T-helper 1 cell treated with Interleukin-12 subunit alpha and Interleukin-12 subunit beta and Interleukin-4 antibody, amounts not matched to agents 30 μg/mL and 1 μg/mL, for 36 hours (primary cell): Measurements from ENCODE around the gene RNF126.
A peak's percentile ranks its signal among the peaks of the same experiment; 100 is the strongest.
"Not testable (repeated sequence)": the region's sequence is repeated elsewhere in the genome, so short reads cannot be mapped to it uniquely, and the experiment has no call there.

Experiments used
- H3K27ac Mint-ChIP-seq: one replicate; pipeline ENCODE4 v1.8.0; 2021; ENCODE audit warnings: mild to moderate bottlenecking, mixed read lengths
- H3K27me3 Mint-ChIP-seq: one replicate; pipeline ENCODE4 v1.8.0; 2021; ENCODE audit warnings: low read depth, mixed read lengths
- H3K36me3 Mint-ChIP-seq: one replicate; pipeline ENCODE4 v1.8.0; 2021; ENCODE audit warnings: low read depth, mixed read lengths
- H3K4me1 Mint-ChIP-seq: one replicate; pipeline ENCODE4 v1.8.0; 2021; ENCODE audit warnings: low read depth, mixed read lengths
- H3K4me3 Mint-ChIP-seq: one replicate; pipeline ENCODE4 v1.8.0; 2021; ENCODE audit warnings: mild to moderate bottlenecking, moderate library complexity, mixed read lengths
- H3K9me3 Mint-ChIP-seq: one replicate; pipeline ENCODE4 v1.8.0; 2021; ENCODE audit warnings: mixed read lengths

RNF126 gene

DNA sequence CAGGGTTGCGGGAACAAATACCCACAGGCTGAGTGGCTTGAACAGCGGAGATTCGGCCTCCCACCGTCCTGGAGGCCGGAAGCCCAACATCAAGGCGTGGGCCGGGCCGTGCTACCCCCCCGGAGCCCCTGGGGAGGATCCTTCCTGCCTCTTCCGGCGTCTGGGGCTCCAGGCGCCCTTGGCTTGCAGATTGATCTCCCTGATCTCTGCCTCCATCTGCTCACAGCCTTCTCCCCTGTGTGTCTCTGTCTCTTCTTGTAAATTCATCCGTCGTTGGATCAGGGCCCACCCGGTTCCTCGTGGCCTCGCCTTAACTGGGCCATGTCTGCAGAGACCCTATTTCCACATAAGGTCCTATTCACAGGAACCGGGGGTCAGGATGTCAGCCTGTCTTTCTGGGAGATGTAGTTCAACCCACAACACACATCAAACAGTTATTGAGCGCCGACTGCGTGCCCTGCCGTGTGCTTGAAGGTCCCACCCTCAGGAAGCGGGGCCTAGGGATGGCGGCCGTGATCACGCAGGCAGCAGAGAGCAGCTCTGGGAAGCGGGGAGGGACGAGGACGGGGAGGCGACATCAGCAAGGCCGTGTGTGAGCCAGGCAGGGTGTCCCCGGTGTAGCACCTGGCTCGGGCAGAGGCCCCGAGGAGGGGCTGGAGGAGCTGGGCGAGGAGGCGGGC is 52.1 kb downstream of the RNF126 start:
- Mint-ChIP-seq H3K36me3 (peaks cover 11% of the 10 kb centered on the region), H3K27me3 (peaks cover 4% of the 10 kb centered on the region), H3K27ac (peak overlapping the region; percentile 96), H3K9me3 (no peaks in the 10 kb centered on the region), H3K4me3 (peak overlapping the region; percentile 93), H3K4me1 (peaks cover 9% of the 10 kb centered on the region)

DNA sequence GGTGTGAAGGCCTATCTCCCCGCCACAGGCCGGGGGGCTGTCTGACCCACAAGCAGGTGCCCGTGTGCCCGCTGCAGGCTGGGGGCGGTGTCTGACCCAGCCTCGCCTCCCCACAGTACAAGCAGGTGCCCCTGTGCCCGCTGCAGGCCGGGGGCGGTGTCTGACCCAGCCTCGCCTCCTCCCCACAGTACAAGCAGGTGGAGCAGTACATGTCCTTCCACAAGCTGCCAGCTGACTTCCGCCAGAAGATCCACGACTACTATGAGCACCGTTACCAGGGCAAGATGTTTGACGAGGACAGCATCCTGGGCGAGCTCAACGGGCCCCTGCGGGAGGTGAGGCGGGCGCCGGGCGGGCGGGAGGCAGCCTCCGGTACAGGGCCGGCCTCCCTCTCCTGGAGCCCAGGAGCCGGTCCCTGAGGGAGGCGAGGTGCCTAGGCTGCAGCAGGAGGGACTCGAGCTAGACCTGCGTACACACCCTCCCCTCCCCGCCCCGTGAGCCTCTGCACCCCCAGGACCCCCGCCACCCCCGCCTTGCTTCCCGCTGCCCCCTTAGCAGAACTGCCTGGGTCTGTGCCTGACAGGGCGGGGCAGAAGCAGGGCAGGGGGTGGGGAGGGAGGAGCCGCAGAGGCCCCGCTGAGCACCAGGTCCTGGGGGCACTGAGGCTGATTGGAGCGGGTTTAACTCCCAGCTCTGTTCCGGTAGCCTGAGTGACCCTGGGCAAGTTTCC is 52.8 kb downstream of the RNF126 start:
- peaks cover 7% of the 10 kb centered on the region for H3K36me3 Mint-ChIP-seq
- H3K4me1 Mint-ChIP-seq: peaks cover 5% of the 10 kb centered on the region
- H3K27ac Mint-ChIP-seq: peak overlapping the region; percentile 96
- no peaks in the 10 kb centered on the region for H3K9me3 Mint-ChIP-seq
- H3K27me3 Mint-ChIP-seq: no peaks in the 10 kb centered on the region
- peak overlapping the region; percentile 93 for H3K4me3 Mint-ChIP-seq

DNA sequence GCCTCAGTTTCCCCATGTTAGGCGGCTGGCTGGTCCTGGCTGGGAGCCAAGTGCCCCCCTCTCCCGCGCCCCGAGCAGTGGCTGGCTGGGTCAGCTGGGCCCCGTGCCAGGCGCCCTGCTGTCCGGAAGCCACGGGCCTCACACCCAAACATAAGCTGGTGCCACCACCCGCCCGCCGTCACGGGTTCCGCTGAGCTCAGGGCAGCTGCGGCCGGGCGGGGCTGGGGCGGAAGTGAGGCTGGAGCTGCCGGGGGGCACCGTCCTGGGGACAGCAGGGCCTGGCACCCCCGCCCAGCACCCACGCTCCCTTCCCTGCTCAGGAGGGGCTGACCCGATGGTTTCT is 54.0 kb downstream of the RNF126 start:
- H3K4me3 Mint-ChIP-seq: no peak overlapping the region
- no peaks in the 10 kb centered on the region for H3K9me3 Mint-ChIP-seq
- peaks cover 5% of the 10 kb centered on the region for H3K4me1 Mint-ChIP-seq
- no peak overlapping the region for H3K27ac Mint-ChIP-seq
- H3K27me3 Mint-ChIP-seq: no peaks in the 10 kb centered on the region
- H3K36me3 Mint-ChIP-seq: peaks cover 2% of the 10 kb centered on the region

DNA sequence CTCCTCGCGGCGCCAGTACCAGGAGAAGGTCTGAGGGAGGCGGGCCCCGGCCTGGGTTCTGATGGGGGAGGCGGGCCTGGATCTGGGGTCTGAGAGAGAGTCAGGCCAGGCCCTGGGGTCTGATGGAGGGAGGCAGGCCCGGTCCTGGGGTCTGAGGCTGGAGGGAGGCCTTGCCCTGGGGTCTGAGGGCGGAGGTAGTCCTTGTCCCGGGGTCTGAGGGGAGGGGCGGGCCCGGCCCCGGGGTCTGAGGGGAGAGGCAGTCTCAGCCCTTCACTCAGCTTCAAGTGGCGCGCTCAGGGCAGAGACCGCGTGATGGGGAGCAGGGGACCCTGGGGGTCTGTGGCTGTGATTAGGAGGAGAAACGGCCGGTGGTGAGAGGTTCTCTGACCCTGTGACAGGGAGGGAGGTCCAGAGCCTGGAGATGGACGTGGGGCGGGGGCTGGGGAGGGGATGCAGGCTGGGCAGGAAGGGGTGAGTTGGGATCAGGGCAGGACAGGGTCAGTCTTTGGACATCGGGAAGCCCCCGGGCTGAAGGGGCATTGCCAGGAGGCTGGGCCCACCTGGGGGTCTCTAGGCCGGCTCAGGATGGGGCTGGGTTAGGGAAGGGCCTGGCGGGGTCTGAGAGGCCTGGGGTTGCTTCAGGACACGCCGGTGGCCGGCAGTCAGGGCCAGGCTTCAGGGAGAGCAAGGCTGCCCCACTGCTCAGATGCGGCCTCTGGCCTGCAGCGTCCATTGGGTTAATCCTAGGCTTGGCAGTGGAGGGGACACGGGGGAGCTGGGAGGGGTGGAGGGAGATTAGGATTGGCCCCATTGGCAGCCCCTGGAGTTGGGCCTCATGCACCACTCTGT is 54.6 kb downstream of the RNF126 start:
- no peak overlapping the region for H3K4me3 Mint-ChIP-seq
- no peak overlapping the region for H3K27ac Mint-ChIP-seq
- H3K27me3 Mint-ChIP-seq: no peaks in the 10 kb centered on the region
- no peaks in the 10 kb centered on the region for H3K9me3 Mint-ChIP-seq
- peaks cover 2% of the 10 kb centered on the region for H3K36me3 Mint-ChIP-seq
- H3K4me1 Mint-ChIP-seq: peaks cover 5% of the 10 kb centered on the region

DNA sequence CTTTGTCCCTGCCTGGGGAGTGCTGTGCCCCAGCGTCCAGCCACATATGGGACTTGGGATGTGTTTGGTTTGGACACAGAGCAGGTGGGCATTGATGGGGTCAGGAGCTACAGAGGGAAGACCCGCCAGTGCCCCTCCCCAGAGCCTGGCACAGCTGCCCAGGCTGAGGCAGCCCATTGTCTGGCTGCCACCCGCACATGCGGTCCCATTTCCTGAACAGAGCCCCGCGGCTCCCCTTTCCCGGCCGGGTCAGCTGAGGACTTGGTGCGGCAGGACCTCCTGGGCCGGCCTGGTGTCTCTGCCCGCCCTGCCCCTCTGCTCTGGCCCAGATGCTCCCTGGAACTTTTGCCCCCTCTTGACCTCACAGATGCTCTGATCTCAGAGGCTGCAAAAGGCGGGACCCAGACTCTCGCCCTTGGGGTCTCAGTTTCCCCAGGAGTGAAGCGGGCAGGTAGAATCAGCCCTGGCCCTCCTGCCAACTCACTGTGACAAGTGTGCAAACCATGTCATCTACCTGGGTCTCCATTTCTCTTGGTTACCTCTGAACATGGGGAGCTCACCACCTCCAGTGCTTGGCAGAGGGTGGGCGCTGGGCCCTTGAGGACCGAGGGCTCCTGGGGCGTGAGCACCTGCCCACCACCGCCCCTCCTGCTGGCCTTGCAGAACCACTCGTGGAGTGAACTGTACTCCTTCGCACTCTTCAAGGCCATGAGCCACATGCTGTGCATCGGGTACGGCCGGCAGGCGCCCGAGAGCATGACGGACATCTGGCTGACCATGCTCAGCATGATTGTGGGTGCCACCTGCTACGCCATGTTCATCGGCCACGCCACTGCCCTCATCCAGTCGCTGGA is 55.5 kb downstream of the RNF126 start:
- Mint-ChIP-seq H3K27me3 (no peaks in the 10 kb centered on the region), H3K4me3 (no peak overlapping the region), H3K9me3 (no peaks in the 10 kb centered on the region), H3K36me3 (peaks cover 2% of the 10 kb centered on the region), H3K4me1 (peaks cover 5% of the 10 kb centered on the region), H3K27ac (no peak overlapping the region)

DNA sequence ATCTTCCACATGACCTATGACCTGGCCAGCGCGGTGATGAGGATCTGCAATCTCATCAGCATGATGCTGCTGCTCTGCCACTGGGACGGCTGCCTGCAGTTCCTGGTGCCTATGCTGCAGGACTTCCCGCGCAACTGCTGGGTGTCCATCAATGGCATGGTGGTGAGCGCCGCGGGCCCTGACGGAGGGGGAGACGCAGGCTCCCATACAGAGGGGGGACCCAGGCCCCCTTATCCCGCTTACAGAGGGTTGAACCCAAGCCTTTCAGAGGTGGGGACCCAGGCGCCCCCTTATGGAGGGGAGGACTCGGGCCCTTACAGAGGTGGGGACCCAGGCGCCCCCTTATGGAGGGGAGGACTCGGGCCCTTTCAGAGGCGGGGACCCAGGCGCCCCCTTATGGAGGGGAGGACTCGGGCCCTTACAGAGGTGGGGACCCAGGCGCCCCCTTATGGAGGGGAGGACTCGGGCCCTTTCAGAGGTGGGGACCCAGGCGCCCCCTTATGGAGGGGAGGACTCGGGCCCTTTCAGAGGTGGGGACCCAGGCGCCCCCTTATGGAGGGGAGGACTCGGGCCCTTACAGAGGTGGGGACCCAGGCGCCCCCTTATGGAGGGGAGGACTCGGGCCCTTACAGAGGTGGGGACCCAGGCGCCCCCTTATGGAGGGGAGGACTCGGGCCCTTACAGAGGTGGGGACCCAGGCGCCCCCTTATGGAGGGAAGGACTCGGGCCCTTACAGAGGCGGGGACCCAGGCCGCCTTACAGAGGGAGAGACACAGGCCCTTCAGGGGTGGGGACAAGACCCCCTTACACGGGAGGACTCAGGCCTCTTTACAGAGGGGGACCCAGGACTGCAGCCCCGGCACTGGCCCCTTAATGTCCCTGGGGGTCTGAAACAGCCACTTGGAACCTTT is 57.7 kb downstream of the RNF126 start:
- not testable (repeated sequence) for H3K4me1 Mint-ChIP-seq, H3K4me3 Mint-ChIP-seq, H3K36me3 Mint-ChIP-seq, H3K27me3 Mint-ChIP-seq, H3K9me3 Mint-ChIP-seq, H3K27ac Mint-ChIP-seq

DNA sequence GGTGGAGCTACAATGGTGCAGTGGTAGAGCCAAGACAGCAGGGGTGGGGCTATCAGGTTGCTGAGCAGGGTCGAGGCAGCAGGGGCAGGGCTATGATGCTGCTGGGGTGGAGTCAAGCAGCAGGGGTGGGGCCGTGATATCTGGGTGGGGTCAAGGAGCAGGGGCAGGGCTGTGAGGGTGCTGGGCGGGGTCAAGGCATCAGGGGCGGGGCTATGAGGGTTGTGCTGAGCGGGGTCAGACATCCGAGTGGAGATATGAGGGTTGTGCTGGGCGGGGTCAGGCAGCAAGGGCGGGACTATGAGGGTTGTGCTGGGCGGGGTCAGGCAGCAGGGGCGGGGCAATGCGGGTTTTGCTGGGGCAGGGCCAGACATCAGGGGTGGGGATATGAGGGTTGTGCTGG is 58.7 kb downstream of the RNF126 start:
- H3K36me3 Mint-ChIP-seq: no peaks in the 10 kb centered on the region
- H3K4me1 Mint-ChIP-seq: no peaks in the 10 kb centered on the region
- H3K27me3 Mint-ChIP-seq: no peaks in the 10 kb centered on the region
- no peak overlapping the region for H3K4me3 Mint-ChIP-seq
- no peak overlapping the region for H3K27ac Mint-ChIP-seq
- no peaks in the 10 kb centered on the region for H3K9me3 Mint-ChIP-seq

DNA sequence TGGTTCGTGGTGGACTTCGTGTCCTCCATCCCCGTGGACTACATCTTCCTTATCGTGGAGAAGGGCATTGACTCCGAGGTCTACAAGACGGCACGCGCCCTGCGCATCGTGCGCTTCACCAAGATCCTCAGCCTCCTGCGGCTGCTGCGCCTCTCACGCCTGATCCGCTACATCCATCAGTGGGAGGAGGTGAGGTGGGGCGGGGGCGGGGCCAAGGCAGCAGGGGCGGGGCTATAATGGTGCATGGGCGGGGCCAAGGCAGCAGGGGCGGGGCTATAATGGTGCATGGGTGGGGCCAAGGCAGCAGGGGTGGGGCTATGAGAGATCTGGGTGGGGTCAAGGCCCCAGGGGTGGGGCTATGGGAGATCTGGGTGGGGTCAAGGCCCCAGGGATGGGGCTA is 59.2 kb downstream of the RNF126 start:
- H3K27me3 Mint-ChIP-seq, H3K36me3 Mint-ChIP-seq, H3K27ac Mint-ChIP-seq, H3K4me1 Mint-ChIP-seq, H3K4me3 Mint-ChIP-seq, H3K9me3 Mint-ChIP-seq: not testable (repeated sequence)

DNA sequence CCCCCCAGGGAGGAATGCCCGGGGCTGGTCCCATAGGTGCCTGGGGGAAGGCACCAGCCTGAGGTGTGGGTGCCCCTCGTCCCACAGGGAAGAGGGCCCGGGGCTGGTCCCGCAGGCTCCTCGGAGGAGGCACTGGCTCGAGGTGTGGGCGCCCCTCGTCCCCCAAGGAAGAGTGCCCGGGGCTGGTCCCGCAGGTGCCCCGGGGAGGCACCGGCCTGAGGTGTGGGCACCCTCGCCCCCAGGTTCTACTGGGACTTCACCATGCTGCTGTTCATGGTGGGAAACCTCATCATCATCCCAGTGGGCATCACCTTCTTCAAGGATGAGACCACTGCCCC is 59.7 kb downstream of the RNF126 start:
- H3K4me3 Mint-ChIP-seq, H3K9me3 Mint-ChIP-seq, H3K27ac Mint-ChIP-seq: not testable (repeated sequence)

DNA sequence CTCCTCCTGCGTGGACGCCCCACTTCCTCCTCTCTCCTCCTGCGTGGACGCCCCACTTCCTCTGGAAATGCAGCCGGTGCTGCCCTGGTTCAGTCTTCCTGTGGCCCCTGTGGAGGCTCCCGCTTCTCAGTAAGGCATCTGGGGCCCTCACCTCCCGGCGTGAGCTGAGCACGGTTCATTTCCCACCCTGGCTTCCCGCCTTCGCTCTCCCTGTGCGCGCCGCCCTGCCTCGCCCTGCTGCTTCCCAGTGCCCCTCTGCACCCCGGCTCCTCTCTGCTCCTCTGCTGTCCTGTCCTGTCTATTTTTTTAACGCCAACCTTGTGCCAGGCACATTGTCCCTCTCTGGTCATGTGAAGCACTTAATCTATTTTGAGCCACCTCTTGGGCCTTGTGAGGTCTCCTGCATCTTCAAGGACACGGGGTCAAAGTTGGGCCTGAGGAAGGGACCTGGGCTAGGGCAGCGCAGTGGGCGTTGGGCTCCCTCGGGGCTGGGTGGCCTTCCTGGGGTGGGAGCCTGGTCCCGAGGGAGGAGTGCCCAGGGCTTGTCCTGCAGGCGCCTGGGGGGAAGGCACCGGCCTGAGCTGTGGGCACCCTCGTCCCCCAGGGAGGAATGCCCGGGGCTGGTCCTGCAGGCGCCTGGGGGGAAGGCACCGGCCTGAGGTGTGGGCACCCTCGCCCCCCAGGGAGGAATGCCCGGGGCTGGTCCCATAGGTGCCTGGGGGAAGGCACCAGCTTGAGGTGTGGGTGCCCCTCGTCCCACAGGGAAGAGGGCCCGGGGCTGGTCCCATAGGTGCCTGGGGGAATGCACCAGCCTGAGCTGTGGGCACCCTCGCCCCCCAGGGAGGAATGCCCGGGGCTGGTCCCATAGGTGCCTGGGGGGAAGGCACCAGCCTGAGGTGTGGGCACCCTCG is 60.4 kb downstream of the RNF126 start:
- Mint-ChIP-seq H3K27me3 (no peaks in the 10 kb centered on the region), H3K9me3 (no peaks in the 10 kb centered on the region), H3K27ac (no peak overlapping the region), H3K36me3 (no peaks in the 10 kb centered on the region), H3K4me1 (no peaks in the 10 kb centered on the region), H3K4me3 (no peak overlapping the region)

More for the DNA sequence above, 59.7 kb downstream of the RNF126 start:
- not testable (repeated sequence) for H3K36me3 Mint-ChIP-seq, H3K4me1 Mint-ChIP-seq, H3K27me3 Mint-ChIP-seq

DNA sequence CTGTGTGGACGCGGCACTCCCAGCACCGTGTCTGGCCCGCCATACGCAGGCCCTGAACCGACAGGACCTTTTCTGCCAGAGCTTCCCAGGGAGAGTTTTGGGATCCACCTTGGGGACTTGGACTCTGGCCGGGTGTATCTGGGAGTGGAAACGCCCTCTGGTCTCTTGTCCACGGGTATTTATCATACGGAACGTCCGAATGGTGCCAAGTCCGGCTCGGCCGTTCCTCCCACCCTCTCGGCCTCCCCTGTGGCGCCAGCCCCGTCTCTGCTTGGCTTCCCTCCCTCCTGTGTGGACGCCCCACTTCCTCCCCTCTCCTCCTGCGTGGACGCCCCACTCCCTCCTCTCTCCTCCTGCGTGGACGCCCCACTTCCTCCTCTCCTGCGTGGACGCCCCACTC is 61.2 kb downstream of the RNF126 start:
- H3K27ac Mint-ChIP-seq: no peak overlapping the region
- H3K4me3 Mint-ChIP-seq: no peak overlapping the region
- H3K9me3 Mint-ChIP-seq: no peaks in the 10 kb centered on the region
- no peaks in the 10 kb centered on the region for H3K4me1 Mint-ChIP-seq
- no peaks in the 10 kb centered on the region for H3K36me3 Mint-ChIP-seq
- H3K27me3 Mint-ChIP-seq: no peaks in the 10 kb centered on the region

DNA sequence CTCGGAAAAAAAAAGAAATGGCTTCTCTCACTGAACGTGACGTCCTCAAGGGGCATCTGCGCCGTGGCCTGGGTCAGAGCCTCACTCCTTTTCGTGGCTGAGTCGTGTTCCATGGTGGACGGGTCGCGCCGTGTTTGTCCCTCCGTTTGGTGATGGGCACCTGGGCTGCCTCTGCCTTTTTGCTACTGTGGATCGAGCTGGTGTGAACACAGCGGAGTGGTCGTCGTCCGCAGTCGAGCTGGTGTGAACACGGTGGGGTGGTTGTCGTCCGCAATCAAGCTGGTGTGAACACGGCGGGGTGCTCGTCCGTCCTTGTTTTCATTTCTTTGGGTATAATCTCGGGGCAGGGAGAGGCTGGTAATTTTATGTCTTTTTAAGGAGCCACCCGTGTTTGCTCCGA is 61.7 kb downstream of the RNF126 start:
- Mint-ChIP-seq H3K27ac (no peak overlapping the region), H3K36me3 (no peaks in the 10 kb centered on the region), H3K4me1 (no peaks in the 10 kb centered on the region), H3K27me3 (no peaks in the 10 kb centered on the region), H3K9me3 (no peaks in the 10 kb centered on the region), H3K4me3 (no peak overlapping the region)
